HL-60/S4 treated with retinoic acid at 250 ng/mL for 4 days and 3 days (cell line): ENCODE data around the gene PTPRO.

Experiments
- in situ Hi-C: fragments of 300-500 bp; cut with MboI; formaldehyde crosslinking; loops from 2 replicates; pipeline ENCODE4 v1.7.0; 2022; ENCODE audit warnings: low sequenced_read_pairs

PTPRO gene

DNA sequence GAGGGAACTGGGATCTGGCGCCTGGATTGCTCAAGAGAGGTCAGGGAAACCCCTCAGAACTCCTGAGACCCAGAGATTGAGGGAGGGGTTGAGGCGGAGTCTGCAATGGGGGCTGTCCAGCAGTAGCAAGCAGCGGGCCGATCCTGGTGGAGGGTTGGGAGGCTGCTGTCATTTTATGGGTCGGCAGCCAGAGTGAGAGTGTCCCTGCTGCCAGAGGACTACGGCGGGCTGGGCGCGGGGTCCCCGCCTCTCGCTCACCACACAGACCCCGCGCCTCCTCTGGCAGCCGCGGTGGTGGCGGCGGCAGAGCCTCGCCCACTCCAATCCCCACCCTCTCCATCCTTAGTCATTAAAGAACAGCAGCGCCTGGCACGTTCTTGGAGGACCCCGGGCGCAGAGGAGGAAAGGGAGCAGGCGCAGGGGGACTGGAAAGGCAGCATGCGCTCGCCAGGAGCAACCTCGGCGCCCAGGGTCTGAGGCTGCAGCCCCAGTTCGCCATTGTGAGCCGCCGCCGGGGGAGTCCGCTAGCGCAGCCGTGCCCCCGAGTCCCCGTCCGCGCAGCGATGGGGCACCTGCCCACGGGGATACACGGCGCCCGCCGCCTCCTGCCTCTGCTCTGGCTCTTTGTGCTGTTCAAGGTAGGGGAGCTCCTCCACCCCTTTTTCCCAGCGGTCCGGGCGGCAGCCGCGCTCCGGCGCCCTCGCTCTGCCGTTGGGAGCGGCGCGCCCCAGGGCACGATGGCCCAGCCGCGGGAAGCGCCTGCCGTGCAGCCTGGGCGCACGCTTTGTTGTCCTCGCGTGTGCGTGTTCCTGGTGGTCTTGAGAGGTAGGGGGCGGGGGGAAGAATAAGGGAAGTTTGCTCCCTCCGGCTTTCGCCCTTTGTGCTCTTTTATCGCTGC, at the start of gene PTPRO:
TSS of gene PTPRO (plus strand) at position 345 of the 898 bp plus-strand sequence.
- in situ Hi-C loops: no loop called here

DNA sequence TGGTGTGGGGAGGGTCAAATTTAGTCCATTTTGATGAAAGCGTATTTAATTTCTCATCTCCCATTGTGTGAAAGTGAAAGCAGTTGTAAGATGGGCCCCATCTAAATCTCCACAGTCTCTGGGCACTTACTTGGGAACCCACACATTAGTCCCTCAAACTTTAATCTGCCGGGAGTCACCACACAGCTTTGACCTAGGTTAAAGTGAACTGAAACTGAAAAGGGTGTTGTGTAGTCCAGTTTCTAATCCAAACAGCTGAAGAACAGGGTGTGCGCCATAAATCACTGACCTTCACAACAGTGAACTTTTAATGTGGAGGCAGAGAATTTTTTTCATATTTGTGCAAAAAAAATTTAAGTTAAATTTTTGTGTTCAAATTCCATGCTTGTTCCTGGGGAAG, 48.4 kb upstream of the PTPRO start:
- in situ Hi-C loops: loop anchor here (25.0 kb wide), 2 partner anchors 437 to 563 kb away; partner anchors contain the start of gene ART4

DNA sequence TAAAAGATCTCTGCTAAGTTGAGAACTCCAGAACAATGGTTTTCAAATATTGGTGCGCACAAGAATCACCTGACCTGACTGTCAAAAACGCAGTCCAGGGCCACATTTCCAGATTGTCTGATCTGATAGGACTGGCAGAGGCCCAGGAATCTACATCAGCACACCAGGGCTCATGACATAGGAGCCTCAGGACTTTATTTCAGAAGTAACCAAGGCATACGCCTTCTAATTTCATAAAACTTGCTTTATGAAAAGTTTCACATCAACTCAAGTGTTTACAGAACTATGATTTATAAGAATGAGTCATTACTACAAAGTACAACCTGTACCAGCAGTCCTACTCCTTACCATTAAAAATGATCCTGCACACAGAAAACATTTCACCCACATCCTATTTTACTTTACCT, 47.7 kb upstream of the PTPRO start:
- in situ Hi-C loops: loop anchor here (25.0 kb wide), 2 partner anchors 437 to 563 kb away; partner anchors contain the start of gene ART4

DNA sequence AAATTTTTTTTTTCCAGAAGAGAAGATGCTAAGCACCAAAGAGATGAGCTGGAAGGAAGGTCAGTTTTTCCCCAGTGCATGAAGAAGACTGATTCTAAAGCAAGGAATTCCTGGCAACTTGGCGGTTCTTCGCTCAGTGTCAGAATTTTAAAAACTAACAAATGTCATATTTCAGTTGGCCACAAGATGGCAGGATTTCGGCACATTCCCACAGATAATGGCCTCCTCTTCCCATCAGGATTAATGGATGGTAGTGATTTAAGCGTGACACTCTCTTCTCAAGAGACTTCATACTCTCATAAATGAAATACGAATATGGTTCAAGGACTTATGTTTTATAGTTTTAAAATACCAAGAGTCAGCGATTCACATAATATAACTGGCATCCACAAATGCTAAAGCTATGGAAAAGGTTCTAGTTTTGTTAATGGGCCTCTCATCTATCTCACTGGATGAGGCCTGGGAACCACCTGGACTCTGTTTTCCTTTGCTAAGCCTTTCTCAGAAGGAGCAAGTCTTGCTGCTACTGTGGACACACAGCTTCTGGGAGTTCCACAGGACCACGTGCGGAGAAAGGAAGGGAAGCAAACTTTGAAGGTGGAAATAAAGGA, 46.1 kb upstream of the PTPRO start:
- in situ Hi-C loops: loop anchor here (25.0 kb wide), 1 partner anchor 236 kb away; no protein-coding TSS in a partner anchor

DNA sequence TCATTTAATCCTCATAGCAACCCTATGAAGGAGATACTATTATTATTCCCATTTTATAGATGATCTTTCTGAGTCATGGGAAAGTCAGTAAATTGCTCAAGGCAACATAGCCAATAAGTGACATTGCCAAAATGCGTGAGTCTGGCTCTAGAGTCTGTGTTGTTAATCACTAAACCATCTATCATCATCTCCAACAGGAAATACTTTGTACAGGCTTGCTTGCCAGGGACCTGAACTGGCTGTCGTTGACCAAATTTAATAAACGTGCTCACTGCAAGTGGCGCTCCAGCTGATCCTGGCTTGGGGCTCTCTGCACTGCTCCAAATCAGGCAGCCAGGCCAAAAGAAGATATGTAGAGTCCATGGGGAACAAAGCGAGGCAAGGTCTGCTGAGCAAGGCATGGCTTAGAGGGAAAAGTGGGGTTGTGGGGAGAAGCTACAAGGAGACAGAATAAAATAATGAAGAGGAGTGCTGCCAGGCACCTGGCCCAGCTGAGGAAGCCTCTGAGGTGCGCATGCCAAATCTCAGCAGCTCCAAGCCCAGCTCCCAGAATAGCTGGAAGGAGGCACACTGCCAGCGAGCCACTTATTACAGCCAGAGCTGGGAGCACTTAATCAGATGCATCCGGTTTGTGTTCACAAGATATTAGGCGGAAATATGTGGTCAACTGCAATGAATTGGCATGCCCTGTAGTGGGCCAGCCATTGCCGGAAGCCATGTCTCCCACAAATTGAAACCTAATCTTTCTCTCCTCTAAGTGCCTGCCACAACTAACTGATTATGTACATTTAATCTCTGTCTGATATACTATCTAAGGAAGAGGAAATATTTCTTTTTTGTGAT, 43.3 kb upstream of the PTPRO start:
- in situ Hi-C loops: loop anchor here (25.0 kb wide), 1 partner anchor 233 kb away; no protein-coding TSS in a partner anchor

DNA sequence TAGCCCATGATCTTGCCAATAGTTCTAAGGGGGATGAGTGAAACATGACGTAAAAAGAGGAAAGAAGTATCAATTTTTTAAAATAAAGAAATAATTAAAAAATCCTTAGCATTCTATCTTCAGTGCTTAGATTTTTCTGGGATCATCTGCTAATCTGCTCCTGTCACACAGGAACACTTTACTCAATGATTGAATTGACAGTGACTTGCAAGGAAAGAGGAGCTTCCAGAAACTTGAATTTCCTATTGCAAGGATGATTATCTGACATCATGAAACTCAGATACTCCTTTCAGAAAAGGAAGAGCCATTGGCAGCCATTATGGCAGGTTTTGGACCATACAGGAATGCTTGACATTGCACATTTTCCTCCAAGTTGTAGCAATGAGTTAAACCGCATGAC, 41.4 kb upstream of the PTPRO start:
- in situ Hi-C loops: loop anchor here (25.0 kb wide), 1 partner anchor 231 kb away; no protein-coding TSS in a partner anchor

DNA sequence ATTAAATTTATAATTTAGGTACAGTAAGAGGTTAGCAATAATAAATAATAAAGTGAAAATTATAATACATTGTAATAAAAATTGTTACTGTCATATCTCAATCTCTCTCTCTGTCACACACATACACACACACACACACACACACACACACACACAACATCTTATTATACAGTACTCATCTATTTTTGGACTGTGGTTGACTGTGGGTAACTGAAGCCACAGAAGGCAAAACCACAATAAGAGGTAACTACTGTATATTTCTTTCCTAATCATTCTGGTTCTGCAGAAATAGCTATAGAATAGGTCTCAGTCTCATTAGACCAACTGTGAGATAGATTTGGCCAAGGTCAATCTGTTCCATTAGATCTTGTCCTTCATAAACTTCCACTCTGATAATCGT, 33.1 kb upstream of the PTPRO start:
- in situ Hi-C loops: loop anchor here (25.0 kb wide), 1 partner anchor 223 kb away; no protein-coding TSS in a partner anchor

DNA sequence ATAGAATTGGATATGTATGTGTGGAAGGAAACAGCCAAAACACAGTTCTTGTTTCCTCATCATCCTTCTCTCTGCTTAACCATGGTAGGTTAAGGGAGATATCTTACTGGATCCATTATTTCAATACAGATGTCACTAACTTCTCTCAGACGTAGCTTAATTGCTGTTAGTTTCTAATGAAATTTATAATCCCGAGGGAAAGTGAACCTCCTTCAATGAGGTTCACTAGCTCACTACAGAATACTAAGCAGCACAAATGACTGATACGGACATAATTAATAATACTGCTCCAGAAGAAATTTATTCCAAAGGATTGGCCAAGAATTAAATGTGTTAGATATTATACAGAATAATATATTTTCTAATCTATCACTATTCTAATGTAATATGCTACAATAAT, 28.6 kb upstream of the PTPRO start:
- in situ Hi-C loops: loop anchor here (25.0 kb wide), 1 partner anchor 219 kb away; no protein-coding TSS in a partner anchor

DNA sequence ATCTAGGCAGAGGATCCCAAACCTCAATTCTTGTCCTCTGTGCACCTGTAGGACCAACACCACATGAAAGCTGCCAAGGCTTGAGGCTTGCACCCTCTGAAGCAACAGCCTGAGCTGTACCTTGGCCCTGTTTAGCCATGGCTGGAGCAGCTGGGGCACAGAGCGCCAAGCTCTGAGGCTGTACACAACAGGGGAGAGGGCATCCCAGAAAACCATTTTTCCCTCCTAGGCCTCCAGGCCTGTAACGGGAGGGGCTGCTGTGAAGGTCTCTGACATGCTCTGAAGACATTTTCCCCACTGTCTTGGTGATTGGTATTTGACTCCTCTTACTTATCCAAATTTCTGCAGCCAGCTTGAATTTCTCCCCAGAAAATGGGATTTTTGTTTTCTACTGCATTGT, 22.4 kb upstream of the PTPRO start:
- in situ Hi-C loops: loop anchor here (25.0 kb wide), 1 partner anchor 212 kb away; no protein-coding TSS in a partner anchor

DNA sequence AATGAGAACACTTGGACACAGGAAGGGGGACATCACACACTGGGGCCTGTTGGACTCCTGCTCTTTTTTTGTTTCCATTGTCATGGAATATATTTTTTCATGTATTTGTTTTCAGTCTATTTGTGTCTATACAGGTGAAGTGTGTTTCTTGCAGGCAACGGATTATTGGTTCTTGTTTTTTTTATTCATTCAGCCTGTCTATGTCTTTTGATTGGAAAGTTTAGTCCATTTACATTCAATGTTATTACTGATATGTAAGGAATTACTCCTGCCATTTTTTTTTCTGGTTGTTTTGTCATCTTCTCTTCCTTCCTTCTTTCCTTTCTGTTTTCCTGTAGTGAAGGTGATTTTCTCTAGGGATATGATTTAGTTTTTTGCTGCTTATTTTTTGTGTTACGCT, 18.0 kb upstream of the PTPRO start:
- in situ Hi-C loops: no loop called here

DNA sequence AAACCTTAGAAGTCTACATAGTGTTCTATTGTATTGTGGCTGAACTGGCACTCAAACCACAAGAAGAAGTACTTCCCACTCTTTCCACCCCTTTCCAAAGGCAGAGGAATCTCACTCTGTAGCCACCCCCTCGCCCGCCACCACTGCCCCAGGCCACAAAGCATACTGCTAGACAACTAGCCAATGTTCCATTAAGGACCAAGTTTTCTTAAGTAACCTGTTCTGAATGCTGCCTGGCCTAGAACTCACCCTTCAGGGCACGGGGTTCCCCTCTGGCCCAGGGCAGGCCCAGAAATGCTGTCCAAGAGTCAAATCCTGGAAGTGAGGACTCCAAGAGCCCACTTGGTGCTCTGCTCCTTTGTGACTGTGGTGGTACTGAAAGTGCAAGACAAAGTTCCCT, 15.7 kb upstream of the PTPRO start:
- in situ Hi-C loops: no loop called here

DNA sequence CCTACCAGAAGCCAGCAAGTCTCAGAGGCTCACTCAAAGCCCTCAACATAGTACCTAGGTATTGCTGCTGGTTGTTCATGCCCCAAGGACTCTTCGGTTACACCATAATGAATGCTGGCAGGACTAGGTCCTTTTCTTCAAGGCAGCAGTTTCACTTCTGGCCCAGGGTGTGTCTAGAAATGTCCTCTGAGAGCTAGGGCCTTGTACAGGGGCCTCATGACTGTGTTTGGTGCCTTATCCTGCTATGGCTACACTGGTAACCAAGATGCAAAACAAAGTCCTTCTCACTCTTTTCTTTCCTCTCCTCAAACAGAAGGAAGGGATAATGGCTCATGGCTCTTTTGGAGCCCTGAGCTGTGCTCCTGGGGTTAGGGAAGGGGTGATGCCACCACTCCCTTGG, 15.2 kb upstream of the PTPRO start:
- in situ Hi-C loops: no loop called here

DNA sequence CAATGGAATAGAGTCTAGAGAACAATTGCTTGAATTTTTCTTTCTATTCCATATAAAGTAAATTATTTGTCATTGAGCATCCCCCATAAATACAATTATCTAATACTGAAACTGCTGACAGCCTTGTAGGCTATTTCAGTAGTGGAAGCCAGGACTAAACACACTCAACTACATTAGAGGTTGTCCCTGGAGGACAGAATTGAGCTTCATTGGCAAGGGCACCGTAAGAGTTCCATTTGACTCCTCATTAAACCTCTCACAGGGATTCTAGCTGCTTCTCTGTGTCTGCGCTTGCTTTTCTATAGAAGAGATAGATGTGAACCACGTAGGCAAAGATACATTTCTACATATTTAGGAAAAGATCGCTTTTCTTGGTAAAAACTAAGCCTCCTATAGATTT, 3.5 kb upstream of the PTPRO start:
- in situ Hi-C loops: no loop called here

DNA sequence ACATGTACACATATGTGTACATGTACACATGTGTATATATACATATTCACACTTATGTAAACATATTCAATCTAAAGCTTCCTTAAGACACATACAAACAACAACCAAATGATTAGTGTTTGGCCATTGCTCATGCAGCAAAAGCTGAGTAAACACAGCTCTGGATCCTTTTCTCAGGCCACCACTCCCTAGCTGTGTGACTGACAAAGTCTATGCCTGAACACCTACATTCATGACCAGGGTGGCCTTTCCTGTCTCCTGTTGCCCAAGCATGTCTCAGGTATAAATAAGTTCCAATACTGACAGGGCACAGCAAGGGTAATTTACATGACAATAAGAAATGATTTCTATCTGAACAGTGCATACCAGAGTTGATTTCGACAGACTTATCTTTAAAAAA, 1.4 kb upstream of the PTPRO start:
- in situ Hi-C loops: no loop called here

DNA sequence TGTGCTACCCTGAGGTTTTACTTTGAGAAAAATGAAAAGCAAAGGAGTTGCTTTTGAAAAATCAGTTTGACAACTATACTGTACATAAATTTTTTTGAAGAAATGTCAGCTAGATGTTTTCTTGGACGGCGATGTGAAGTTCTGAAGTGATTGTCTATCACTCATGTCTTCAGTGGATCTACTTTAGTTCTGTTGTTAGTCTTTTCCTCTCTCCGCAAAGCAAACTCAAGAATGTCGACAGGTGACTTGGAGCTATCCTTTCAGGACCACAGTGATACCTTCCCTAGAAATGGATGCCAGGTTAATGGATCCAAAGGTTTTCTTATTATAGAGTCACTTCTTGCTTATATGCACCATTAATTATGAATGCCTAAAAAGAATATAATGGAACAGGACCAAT, 1.2 kb downstream of the PTPRO start:
- in situ Hi-C loops: no loop called here

DNA sequence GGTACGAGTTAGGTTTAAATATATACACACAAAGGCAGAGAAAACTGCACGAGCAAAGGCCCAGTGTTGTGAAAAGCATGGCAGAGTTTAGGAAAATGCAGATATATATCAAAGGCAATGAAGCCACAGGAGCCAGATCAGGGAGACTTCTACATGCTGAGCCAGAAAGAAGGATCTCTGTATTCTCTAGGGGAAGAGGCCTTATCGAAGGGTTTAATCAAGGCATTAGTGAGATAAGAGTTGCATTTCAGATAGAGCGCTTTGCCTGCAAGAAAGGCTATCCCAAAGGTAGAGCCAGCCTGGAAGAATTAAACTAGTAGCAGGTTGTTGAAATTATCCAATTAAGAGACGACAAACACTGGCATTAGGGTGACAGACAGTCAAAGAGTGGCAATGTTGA, 7.6 kb downstream of the PTPRO start:
- in situ Hi-C loops: no loop called here

DNA sequence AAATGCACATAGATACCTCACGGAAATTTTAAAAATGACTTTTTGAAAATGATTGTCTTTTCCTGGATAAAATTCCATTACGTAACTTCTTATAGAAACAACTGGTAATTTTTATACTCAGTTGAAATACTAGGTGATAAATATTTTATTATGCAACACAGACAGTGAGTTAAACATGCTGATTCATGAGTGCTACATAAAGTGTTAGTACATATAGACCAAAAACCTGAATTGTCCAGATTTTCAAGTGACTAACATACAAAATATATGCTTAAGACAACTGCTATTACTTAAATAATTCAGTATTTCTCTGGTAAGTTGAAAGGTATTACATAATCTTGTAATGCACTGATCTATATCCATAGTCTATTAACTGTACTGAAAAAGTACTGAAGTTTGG, 11.9 kb downstream of the PTPRO start:
- in situ Hi-C loops: no loop called here

DNA sequence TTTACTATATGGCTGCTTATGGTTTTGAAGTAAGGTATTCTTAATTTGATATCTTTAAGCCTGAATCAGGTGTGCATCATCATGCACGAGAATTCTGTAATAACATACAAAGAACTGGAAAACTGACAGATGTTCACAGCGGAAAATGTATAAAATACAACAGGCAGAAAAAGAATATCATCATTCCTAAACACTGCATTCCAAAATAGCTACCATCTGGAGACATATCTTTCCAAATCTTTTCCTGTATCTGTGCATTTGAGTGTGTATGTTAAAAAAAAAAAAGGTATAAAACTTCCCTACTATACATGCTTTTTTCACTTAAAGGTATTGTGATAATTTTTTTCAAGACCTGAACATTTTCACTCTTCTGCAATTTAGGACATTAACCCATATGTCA, 13.7 kb downstream of the PTPRO start:
- in situ Hi-C loops: no loop called here

DNA sequence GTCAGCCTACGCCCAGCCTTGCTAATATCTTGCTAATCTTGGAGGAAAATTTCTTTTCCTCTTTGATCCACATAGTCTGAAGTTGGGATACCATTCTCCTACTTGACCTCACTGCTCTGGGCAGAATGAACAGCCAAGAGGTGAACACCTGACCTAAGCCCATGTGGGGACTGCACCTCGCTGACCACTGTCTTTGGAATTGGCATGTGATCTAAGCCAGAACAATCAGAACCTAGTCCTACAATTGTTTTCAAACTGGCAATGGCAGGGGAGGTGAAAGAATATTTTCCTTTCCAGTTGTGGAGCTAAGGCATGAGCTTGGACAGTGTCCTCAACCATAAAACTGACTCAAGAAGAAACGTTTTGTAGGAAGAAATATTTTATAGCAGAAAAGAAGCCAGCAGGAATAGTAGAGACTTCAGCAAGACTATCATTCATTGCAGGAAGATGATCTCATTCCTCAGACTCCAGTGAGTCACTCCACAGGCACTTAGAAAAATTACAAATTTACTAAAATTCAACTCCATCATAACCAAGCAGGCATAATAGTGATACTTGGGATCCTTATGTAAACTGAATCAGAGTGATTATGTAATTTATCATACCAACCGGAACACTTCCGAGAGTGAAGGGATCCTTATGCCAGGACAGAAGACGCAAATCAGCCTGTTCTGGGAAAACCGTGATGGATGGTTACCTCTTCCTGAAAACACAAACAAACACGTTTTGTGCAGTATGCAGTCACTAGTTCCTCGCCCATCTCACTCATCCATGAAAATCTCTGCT, 14.7 kb downstream of the PTPRO start:
- in situ Hi-C loops: no loop called here

DNA sequence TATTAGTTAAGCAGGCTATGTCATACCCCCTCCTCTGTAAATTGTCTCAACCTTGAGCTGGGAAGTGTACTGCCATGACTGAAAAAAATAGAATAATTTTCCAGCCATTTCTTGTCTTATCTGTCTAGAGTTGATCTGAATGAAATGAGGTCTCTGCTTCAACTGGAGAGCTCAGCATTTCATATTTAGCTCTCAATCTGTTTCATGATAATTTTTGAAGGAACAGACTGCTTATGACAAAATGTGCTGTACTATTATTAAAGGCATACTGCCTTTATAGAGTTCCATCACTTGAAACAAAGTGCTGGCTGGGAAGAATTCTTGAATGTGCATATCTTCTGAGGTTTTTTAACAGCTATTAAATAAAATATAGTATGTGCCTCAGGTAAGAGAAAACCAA, 19.1 kb downstream of the PTPRO start:
- in situ Hi-C loops: no loop called here
